ENCODE measurements around the gene SLC46A3. TPM values are rescaled to one million over a fixed set of nuclear protein-coding genes. Genes with fewer than 3 reads are reported as not detected.
A peak's percentile ranks its signal among the peaks of the same experiment; 100 is the strongest.
"Not testable (repeated sequence)": the region's sequence is repeated elsewhere in the genome, so short reads cannot be mapped to it uniquely, and the experiment has no call there.

SLC46A3 gene
- total RNA-seq, 1 experiment from 2014 or later, result 8.1 TPM

DNA sequence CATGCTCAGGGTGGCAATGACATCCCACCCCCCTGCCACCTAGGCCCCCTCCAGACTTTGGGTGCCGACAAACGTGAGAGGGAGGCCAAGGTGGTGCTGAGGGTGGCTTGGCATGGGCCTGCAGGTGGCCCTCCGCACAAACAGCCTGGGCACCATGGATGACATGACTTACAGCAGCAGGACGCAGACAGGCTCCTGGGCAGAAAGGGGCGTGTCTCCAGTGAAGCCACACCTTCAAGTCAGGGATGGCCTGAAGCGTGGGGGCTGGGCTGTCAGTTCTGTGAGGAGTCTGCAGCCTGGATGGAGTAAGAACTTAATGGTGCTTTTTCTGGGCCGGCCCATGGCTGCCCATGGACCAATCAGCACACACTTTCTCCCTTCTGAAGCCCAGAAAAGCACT is 34.5 kb downstream of the SLC46A3 start:
- peak; percentile 23 for DNase-seq (ENCODE audit: unreplicated experiment)
- Mint-ChIP-seq H3K9me3 (ENCODE audit: unreplicated experiment) (peaks cover 13% of the 10 kb centered on the region), H3K4me1 (ENCODE audit: insufficient read depth, unreplicated experiment) (no peaks in the 10 kb centered on the region), H3K27me3 (ENCODE audit: insufficient read depth, unreplicated experiment) (no peaks in the 10 kb centered on the region), H3K27ac (ENCODE audit: low read depth, unreplicated experiment) (no peak overlapping the region), H3K36me3 (ENCODE audit: insufficient read depth, unreplicated experiment) (peaks cover 9% of the 10 kb centered on the region), H3K4me3 (ENCODE audit: unreplicated experiment) (no peak overlapping the region)
- ChIA-PET POLR2A (interaction anchor here (0.6 to 1.0 kb wide), 2 partner anchors 35 to 689 kb away, joined by 3 read pairs; partner anchors contain the start of gene SLC46A3), CTCF (interaction anchor here (0.6 kb wide), 1 partner anchor 41 kb away, joined by 3 read pairs; no protein-coding TSS in a partner anchor)
- intact Hi-C loops (cut with micrococcal nuclease), result no loop called here
- BruUV-seq (replicated peaks), result no TSS peak
- no peak for TF ChIP-seq CTCF (IDR thresholded peaks at IDR 0.05; ENCODE audit: unreplicated experiment)

- not testable (repeated sequence) for BruUV-seq (replicated peaks)
- CTCF ChIA-PET, result interaction anchor here (0.8 kb wide), 1 partner anchor 114 kb away, joined by 5 read pairs; no protein-coding TSS in a partner anchor
Observed at GRCh38 chr13:28683169-28683568, 35.6 kb downstream of the SLC46A3 start.

GRCh38 chr13:28680541-28680940 is 38.2 kb downstream of the SLC46A3 start:
- H3K27ac Mint-ChIP-seq (ENCODE audit: low read depth, unreplicated experiment), result no peak overlapping the region
- no peaks in the 10 kb centered on the region for H3K4me1 Mint-ChIP-seq (ENCODE audit: insufficient read depth, unreplicated experiment)
- H3K9me3 Mint-ChIP-seq (ENCODE audit: unreplicated experiment), result no peaks in the 10 kb centered on the region
- no peak for TF ChIP-seq CTCF (IDR thresholded peaks at IDR 0.05; ENCODE audit: unreplicated experiment)
- H3K4me3 Mint-ChIP-seq (ENCODE audit: unreplicated experiment), result no peak overlapping the region
- BruUV-seq (replicated peaks), result TSS peak; percentile 3
- intact Hi-C loops (cut with micrococcal nuclease), result no loop called here
- CTCF ChIA-PET, result interaction anchor here (0.6 to 2.9 kb wide), 12 partner anchors 10 to 608 kb away, joined by 3 to 49 read pairs (median 4); no protein-coding TSS in a partner anchor
- no peak for DNase-seq (ENCODE audit: unreplicated experiment)
- H3K36me3 Mint-ChIP-seq (ENCODE audit: insufficient read depth, unreplicated experiment), result peaks cover 37% of the 10 kb centered on the region
- H3K27me3 Mint-ChIP-seq (ENCODE audit: insufficient read depth, unreplicated experiment), result no peaks in the 10 kb centered on the region
- POLR2A ChIA-PET, result interaction anchor here (0.7 to 1.6 kb wide), 2 partner anchors 38 to 149 kb away, joined by 3 to 5 read pairs; partner anchors contain the start of gene SLC46A3

More at GRCh38 chr13:28683169-28683568, 35.6 kb downstream of the SLC46A3 start:
- intact Hi-C loops (cut with micrococcal nuclease); H3K4me1 Mint-ChIP-seq (ENCODE audit: insufficient read depth, unreplicated experiment); H3K27me3 Mint-ChIP-seq (ENCODE audit: insufficient read depth, unreplicated experiment); H3K27ac Mint-ChIP-seq (ENCODE audit: low read depth, unreplicated experiment); POLR2A ChIA-PET; DNase-seq (ENCODE audit: unreplicated experiment); H3K4me3 Mint-ChIP-seq (ENCODE audit: unreplicated experiment): not testable (repeated sequence)
- peaks cover 17% of the 10 kb centered on the region for H3K36me3 Mint-ChIP-seq (ENCODE audit: insufficient read depth, unreplicated experiment)
- H3K9me3 Mint-ChIP-seq (ENCODE audit: unreplicated experiment), result peaks cover 13% of the 10 kb centered on the region

DNA sequence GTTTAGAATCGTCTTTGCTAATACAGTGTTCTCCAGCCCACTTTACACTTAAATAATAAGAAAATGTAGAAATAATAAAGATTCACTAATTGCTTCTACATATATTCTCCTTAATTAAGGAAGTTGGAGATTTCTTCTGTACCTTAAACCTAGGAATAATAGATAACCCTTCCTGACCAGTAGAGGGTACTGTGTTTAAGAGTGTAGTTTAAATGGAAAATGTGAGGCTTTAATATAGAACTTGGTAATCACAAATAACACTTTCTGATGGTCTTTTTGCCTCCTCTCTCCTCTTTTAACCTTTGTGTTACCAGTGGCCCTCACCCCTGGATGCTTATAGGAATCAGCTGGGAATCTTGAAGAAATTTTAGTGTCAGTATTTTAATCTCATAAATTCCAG is 39.1 kb downstream of the SLC46A3 start:
- TF ChIP-seq CTCF (IDR thresholded peaks at IDR 0.05; ENCODE audit: unreplicated experiment), result peak; percentile 30

More for the DNA sequence above, 39.1 kb downstream of the SLC46A3 start:
- ChIA-PET CTCF (interaction anchor here (0.7 to 2.9 kb wide), 13 partner anchors 9 to 1809 kb away, joined by 3 to 49 read pairs (median 4); partner anchors contain the start of gene POMP), POLR2A (interaction anchor here (0.7 to 1.6 kb wide), 2 partner anchors 39 to 150 kb away, joined by 3 to 5 read pairs; partner anchors contain the start of gene SLC46A3)
- no peak overlapping the region for H3K27ac Mint-ChIP-seq (ENCODE audit: low read depth, unreplicated experiment)
- no peak overlapping the region for H3K4me3 Mint-ChIP-seq (ENCODE audit: unreplicated experiment)
- intact Hi-C loops (cut with micrococcal nuclease), result loop anchor here (1.0 to 5.0 kb wide), 2 partner anchors 38 to 117 kb away; partner anchors contain the start of gene SLC46A3
- no peaks in the 10 kb centered on the region for H3K27me3 Mint-ChIP-seq (ENCODE audit: insufficient read depth, unreplicated experiment)
- H3K9me3 Mint-ChIP-seq (ENCODE audit: unreplicated experiment), result no peaks in the 10 kb centered on the region
- H3K4me1 Mint-ChIP-seq (ENCODE audit: insufficient read depth, unreplicated experiment), result no peaks in the 10 kb centered on the region
- peaks cover 46% of the 10 kb centered on the region for H3K36me3 Mint-ChIP-seq (ENCODE audit: insufficient read depth, unreplicated experiment)
- DNase-seq (ENCODE audit: unreplicated experiment), result peak; percentile 27
- BruUV-seq (replicated peaks), result no TSS peak

Measured in MCF 10A (cell line).